Measurements from ENCODE around the gene KDM4B.

DNA sequence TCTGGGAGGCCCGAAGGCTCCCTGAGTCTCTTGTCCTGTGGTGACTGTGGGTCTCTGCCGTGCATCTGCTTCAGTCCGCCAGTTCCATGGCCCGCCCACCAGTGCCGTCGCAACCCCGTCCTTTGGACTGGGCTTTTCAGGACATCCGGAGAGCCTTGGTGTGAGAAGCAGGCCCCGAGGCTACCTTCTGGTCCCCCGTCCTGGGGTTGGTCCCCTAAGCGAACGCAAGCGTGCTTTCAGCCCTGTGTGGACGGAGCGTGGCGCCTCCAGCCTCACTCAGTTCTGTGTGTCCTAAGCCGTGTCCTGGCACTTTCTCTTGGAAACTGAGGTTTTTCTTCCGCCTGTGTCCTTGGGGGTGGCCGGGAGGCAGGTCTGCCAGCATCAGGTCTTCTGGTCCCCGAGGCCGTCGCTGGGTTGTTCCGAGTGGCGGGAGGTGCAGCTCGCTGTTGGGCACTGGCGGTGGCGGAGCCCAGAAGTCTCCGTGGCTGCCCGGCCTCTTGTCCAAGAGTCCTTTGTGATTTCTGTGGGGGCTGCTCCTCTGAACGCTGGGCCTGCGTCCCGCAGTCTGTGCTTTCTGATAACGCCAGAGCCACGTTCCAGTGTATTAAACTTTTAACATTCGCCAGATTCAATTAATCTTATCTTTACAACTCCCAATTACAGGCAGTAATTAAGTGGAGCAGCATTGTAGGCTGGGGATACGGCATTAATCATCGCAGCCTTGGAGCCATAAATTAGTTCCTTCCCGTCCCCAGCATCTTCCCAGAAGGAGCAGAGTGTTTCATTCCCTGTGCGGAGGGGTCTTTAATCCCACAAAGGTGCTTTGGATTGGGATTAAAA lies 99.5 kb downstream of the KDM4B start:
- no peak for TF ChIP-seq POLR2A (IDR thresholded peaks at IDR 0.05)
- TF ChIP-seq, protein P1, sequence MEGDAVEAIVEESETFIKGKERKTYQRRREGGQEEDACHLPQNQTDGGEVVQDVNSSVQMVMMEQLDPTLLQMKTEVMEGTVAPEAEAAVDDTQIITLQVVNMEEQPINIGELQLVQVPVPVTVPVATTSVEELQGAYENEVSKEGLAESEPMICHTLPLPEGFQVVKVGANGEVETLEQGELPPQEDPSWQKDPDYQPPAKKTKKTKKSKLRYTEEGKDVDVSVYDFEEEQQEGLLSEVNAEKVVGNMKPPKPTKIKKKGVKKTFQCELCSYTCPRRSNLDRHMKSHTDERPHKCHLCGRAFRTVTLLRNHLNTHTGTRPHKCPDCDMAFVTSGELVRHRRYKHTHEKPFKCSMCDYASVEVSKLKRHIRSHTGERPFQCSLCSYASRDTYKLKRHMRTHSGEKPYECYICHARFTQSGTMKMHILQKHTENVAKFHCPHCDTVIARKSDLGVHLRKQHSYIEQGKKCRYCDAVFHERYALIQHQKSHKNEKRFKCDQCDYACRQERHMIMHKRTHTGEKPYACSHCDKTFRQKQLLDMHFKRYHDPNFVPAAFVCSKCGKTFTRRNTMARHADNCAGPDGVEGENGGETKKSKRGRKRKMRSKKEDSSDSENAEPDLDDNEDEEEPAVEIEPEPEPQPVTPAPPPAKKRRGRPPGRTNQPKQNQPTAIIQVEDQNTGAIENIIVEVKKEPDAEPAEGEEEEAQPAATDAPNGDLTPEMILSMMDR (IDR thresholded peaks at IDR 0.05) = no peak

Measured in uterus (tissue), 2 donors.